MCF 10A (cell line): ENCODE results near the gene MED13L. TPM values are rescaled to one million over a fixed set of nuclear protein-coding genes. Genes with fewer than 3 reads are reported as not detected.

ENCODE experiments used
- BruUV-seq: library from RNA; stranded (reverse); fragments of 400-500 nt; replicated peaks from 2 replicates; lab custom pipeline; 2021; lab: Mats Ljungman, UMichigan
- CTCF ChIA-PET: fragments of 300-600 bp; sonication (Branson Sonifier 250); formaldehyde crosslinking; extraction: SDS; loops from one replicate; lab custom pipeline; 2021; ENCODE audit warnings: antibody characterized with exemption, inconsistent platforms; lab: Yijun Ruan, JAX
- POLR2A ChIA-PET: fragments of 300-600, 350-650 bp; sonication (Branson Sonifier 250); formaldehyde crosslinking; extraction: SDS; loops from one replicate; lab custom pipeline; 2020; ENCODE audit warnings: antibody characterized with exemption, inconsistent platforms; lab: Yijun Ruan, JAX
- DNase-seq: peaks from one replicate; pipeline ENCODE4 v3.0.0-alpha.2; 2018; ENCODE audit not compliant: unreplicated experiment
- H3K27ac Mint-ChIP-seq: one replicate; pipeline ENCODE4 v1.8.0; 2022; ENCODE audit warnings: mild to moderate bottlenecking, low read depth, mixed read lengths; ENCODE audit not compliant: unreplicated experiment
- H3K27me3 Mint-ChIP-seq: one replicate; pipeline ENCODE4 v1.8.0; 2022; ENCODE audit warnings: mixed read lengths; ENCODE audit not compliant: insufficient read depth, unreplicated experiment
- H3K36me3 Mint-ChIP-seq: one replicate; pipeline ENCODE4 v1.8.0; 2022; ENCODE audit warnings: mild to moderate bottlenecking, moderate library complexity, mixed read lengths; ENCODE audit not compliant: insufficient read depth, unreplicated experiment
- H3K4me1 Mint-ChIP-seq: one replicate; pipeline ENCODE4 v1.8.0; 2022; ENCODE audit warnings: mixed read lengths; ENCODE audit not compliant: insufficient read depth, unreplicated experiment
- H3K4me3 Mint-ChIP-seq: one replicate; pipeline ENCODE4 v1.8.0; 2022; ENCODE audit warnings: mild to moderate bottlenecking, moderate library complexity, mixed read lengths; ENCODE audit not compliant: unreplicated experiment
- H3K9me3 Mint-ChIP-seq: one replicate; pipeline ENCODE4 v1.8.0; 2022; ENCODE audit warnings: mixed read lengths; ENCODE audit not compliant: unreplicated experiment
- CTCF ChIP-seq: fragments of 200-600 bp; IDR thresholded peaks from one replicate; pipeline ENCODE4 v1.8.0; 2022; ENCODE audit warnings: antibody characterized with exemption, mild to moderate bottlenecking; ENCODE audit not compliant: unreplicated experiment
- intact Hi-C: fragments of 100-400 bp; cut with micrococcal nuclease; formaldehyde crosslinking; loops from 2 replicates; pipeline ENCODE4 v1.14.1; 2022
- total RNA-seq: library from RNA; stranded (reverse); gene quantifications from 2 replicates; pipeline ENCODE4 v1.2.3, GENCODE V29; 2022

Gene MED13L
- total RNA-seq, 1 experiment from 2014 or later = 91.6 TPM

- intact Hi-C loops = no loop called here
- CTCF ChIA-PET = interaction anchor here (0.6 to 0.7 kb wide), 3 partner anchors 51 to 246 kb away, joined by 3 read pairs; no protein-coding TSS in a partner anchor
- Mint-ChIP-seq H3K27ac (no peak overlapping the region), H3K4me1 (peaks cover 28% of the 10 kb centered on the region), H3K36me3 (no peaks in the 10 kb centered on the region), H3K4me3 (no peak overlapping the region), H3K27me3 (no peaks in the 10 kb centered on the region), H3K9me3 (no peaks in the 10 kb centered on the region)
- POLR2A ChIA-PET = interaction anchor here (0.9 to 1.2 kb wide), 2 partner anchors 9 kb away, joined by 3 to 4 read pairs; no protein-coding TSS in a partner anchor
- no peak for DNase-seq
- TF ChIP-seq CTCF = no peak
- no TSS peak for BruUV-seq
Observed at GRCh38 chr12:116220756-116221155, 56.7 kb downstream of the MED13L start.

- intact Hi-C loops = no loop called here
- Mint-ChIP-seq H3K27me3 (no peaks in the 10 kb centered on the region), H3K9me3 (no peaks in the 10 kb centered on the region), H3K4me1 (peaks cover 29% of the 10 kb centered on the region), H3K36me3 (no peaks in the 10 kb centered on the region), H3K27ac (no peak overlapping the region), H3K4me3 (no peak overlapping the region)
- POLR2A ChIA-PET = interaction anchor here (0.9 kb wide), 1 partner anchor 45 kb away, joined by 3 read pairs; no protein-coding TSS in a partner anchor
- CTCF ChIA-PET = interaction anchor here (0.6 to 1.2 kb wide), 2 partner anchors 24 to 213 kb away, joined by 3 read pairs; no protein-coding TSS in a partner anchor
- DNase-seq = no peak
- TF ChIP-seq CTCF = no peak
- BruUV-seq = no TSS peak
Observed at GRCh38 chr12:116217045-116217735, 60.3 kb downstream of the MED13L start.

- DNase-seq = no peak
- Mint-ChIP-seq H3K36me3 (no peaks in the 10 kb centered on the region), H3K4me3 (no peak overlapping the region), H3K4me1 (peaks cover 27% of the 10 kb centered on the region), H3K27ac (no peak overlapping the region), H3K9me3 (no peaks in the 10 kb centered on the region), H3K27me3 (no peaks in the 10 kb centered on the region)
- no peak for TF ChIP-seq CTCF
- ChIA-PET POLR2A (interaction anchor here (0.6 to 0.8 kb wide), 2 partner anchors 29 to 40 kb away, joined by 3 read pairs; no protein-coding TSS in a partner anchor), CTCF (interaction anchor here (0.6 kb wide), 1 partner anchor 383 kb away, joined by 3 read pairs; no protein-coding TSS in a partner anchor)
- no TSS peak for BruUV-seq
- intact Hi-C loops = no loop called here
Observed at GRCh38 chr12:116216022-116216756, 61.3 kb downstream of the MED13L start.

GRCh38 chr12:116215023-116215422 is 62.5 kb downstream of the MED13L start:
- no peak for TF ChIP-seq CTCF
- Mint-ChIP-seq H3K4me3 (no peak overlapping the region), H3K9me3 (no peaks in the 10 kb centered on the region), H3K4me1 (peaks cover 27% of the 10 kb centered on the region), H3K27me3 (no peaks in the 10 kb centered on the region), H3K27ac (no peak overlapping the region), H3K36me3 (no peaks in the 10 kb centered on the region)
- no peak for DNase-seq
- no TSS peak for BruUV-seq
- ChIA-PET POLR2A (no interaction called here), CTCF (no interaction called here)
- intact Hi-C loops = no loop called here
